B cell (primary cell): Measurements from ENCODE around the gene MED20. TPM values are rescaled to one million over a fixed set of nuclear protein-coding genes. Genes with fewer than 3 reads are reported as not detected.

Experiments used
- ATAC-seq: fragments of 200-7000 bp; cut with Tn5 transposase; one replicate; pipeline ENCODE4 v1.10.0; 2021; ENCODE audit warnings: low read depth, mild to moderate bottlenecking, moderate number of reproducible peaks, moderate library complexity
- CTCF ChIA-PET: fragments of 350-600 bp; sonication (Branson Sonifier 250); formaldehyde crosslinking; loops from one replicate; lab custom pipeline; 2021; ENCODE audit warnings: antibody characterized with exemption, inconsistent platforms; lab: Charles Lee
- POLR2A ChIA-PET: fragments of 350-600 bp; sonication (Branson Sonifier 250); formaldehyde crosslinking; loops from one replicate; lab custom pipeline; 2021; ENCODE audit warnings: antibody characterized with exemption; lab: Charles Lee
- DNase-seq: peaks from one replicate; pipeline ENCODE4 v3.0.0; 2013
- H2AFZ ChIP-seq: 2 replicates; pipeline ENCODE4 v1.6.1; 2012; ENCODE audit warnings: mild to moderate bottlenecking, low read depth, low read length; ENCODE audit not compliant: insufficient read depth, poor library complexity, severe bottlenecking
- H3K27ac ChIP-seq, 2 donors: 1 replicate in 1 of 2; 2 replicates in 1 of 2; pipeline ENCODE4 v1.5.1; 2012 to 2013; ENCODE audit warnings: low read length in 2 of 2, mild to moderate bottlenecking in 2 of 2, moderate library complexity in 1 of 2
- H3K27me3 ChIP-seq, 4 experiments: fragments of 200-600 bp in 1 of 4; sonication (generic) in 1 of 4; replicated peaks in 1 of 4; 1 replicate in 2 of 4; 2 replicates in 2 of 4; pipeline versions ENCODE4 v1.6.1 to v1.7.0; 2013 to 2016; ENCODE audit warnings: low read length in 3 of 4, mild to moderate bottlenecking in 2 of 4, mixed read lengths in 1 of 4, moderate library complexity in 1 of 4; ENCODE audit not compliant: insufficient read depth in 4 of 4, control insufficient read depth in 3 of 4; ENCODE audit errors: control extremely low read depth in 1 of 4
- H3K36me3 ChIP-seq, 2 experiments: replicated peaks in 1 of 2; 1 replicate in 1 of 2; 2 replicates in 1 of 2; pipeline versions ENCODE4 v1.6.1 to v1.7.1; 2013; ENCODE audit warnings: low read length in 1 of 2; ENCODE audit not compliant: insufficient read depth in 2 of 2, control insufficient read depth in 1 of 2; ENCODE audit errors: control extremely low read depth in 1 of 2, extremely low read depth in 1 of 2
- H3K4me1 ChIP-seq, 2 donors: fragments of 200-600 bp in 1 of 2; sonication (generic) in 1 of 2; 1 replicate in 1 of 2; 2 replicates in 1 of 2; pipeline versions ENCODE4 v1.5.1 to v1.6.1; 2013 to 2017; ENCODE audit warnings: low read length in 2 of 2; ENCODE audit not compliant: control insufficient read depth in 2 of 2, insufficient read depth in 2 of 2
- H3K4me2 ChIP-seq: replicated peaks from 2 replicates; pipeline ENCODE3; 2012; ENCODE audit warnings: mild to moderate bottlenecking, low read depth, low read length; ENCODE audit not compliant: poor library complexity, severe bottlenecking
- H3K4me3 ChIP-seq, 5 experiments: fragments of 200-600 bp in 1 of 5; sonication (generic) in 1 of 5; 1 replicate in 3 of 5; 2 replicates in 2 of 5; pipeline versions ENCODE4 v1.5.1 to v1.7.0; 2011 to 2016; ENCODE audit warnings: low read length in 4 of 5, mild to moderate bottlenecking in 4 of 5, low read depth in 2 of 5, control low read depth in 1 of 5, moderate library complexity in 1 of 5; ENCODE audit not compliant: insufficient read depth in 1 of 5; ENCODE audit errors: control extremely low read depth in 1 of 5, extremely low read depth in 1 of 5
- H3K79me2 ChIP-seq: fragments of 200-600 bp; sonication (generic); one replicate; pipeline ENCODE4 v1.6.0; 2016; ENCODE audit warnings: low read length; ENCODE audit not compliant: control insufficient read depth, insufficient read depth
- H3K9ac ChIP-seq: fragments of 200-600 bp; sonication (generic); 2 replicates; pipeline ENCODE4 v1.6.1; 2017; ENCODE audit warnings: mild to moderate bottlenecking, low read length, moderate library complexity
- H3K9me3 ChIP-seq, 3 donors: one replicate each; pipeline versions ENCODE4 v1.6.1 to v1.7.1; 2013; ENCODE audit warnings: low read length in 2 of 3; ENCODE audit not compliant: control insufficient read depth in 2 of 3, insufficient read depth in 1 of 3; ENCODE audit errors: control extremely low read depth in 1 of 3
- H4K20me1 ChIP-seq: 2 replicates; pipeline ENCODE4 v1.6.0; 2012; ENCODE audit warnings: mild to moderate bottlenecking, low read length; ENCODE audit not compliant: insufficient read depth, control insufficient read depth, poor library complexity, severe bottlenecking
- H3K27ac Mint-ChIP-seq: one replicate; pipeline ENCODE4 v1.8.0; 2021; ENCODE audit warnings: mixed read lengths
- H3K27me3 Mint-ChIP-seq: one replicate; pipeline ENCODE4 v1.8.0; 2021; ENCODE audit warnings: mixed read lengths
- H3K4me1 Mint-ChIP-seq: one replicate; pipeline ENCODE4 v1.8.0; 2021; ENCODE audit warnings: mixed read lengths
- H3K4me3 Mint-ChIP-seq: one replicate; pipeline ENCODE4 v1.8.0; 2021; ENCODE audit warnings: mixed read lengths
- H3K9me3 Mint-ChIP-seq: one replicate; pipeline ENCODE4 v1.8.0; 2022; ENCODE audit warnings: mixed read lengths; ENCODE audit not compliant: insufficient read depth
- EZH2 ChIP-seq: IDR thresholded peaks from 2 replicates; pipeline ENCODE4 v1.6.1; 2012; ENCODE audit warnings: borderline replicate concordance, low read depth, mild to moderate bottlenecking, moderate library complexity, low read length; ENCODE audit not compliant: insufficient read depth, poor library complexity, severe bottlenecking
- WGBS: methylation state at CpG from one replicate; pipeline ENCODE4 v1.1.5; 2013; ENCODE audit warnings: missing lambda C conversion rate; ENCODE audit not compliant: insufficient coverage; 5-methylcytosine and 5-hydroxymethylcytosine counted together
- intact Hi-C: fragments of 100-400 bp; cut with micrococcal nuclease; formaldehyde crosslinking; loops from one replicate; pipeline ENCODE4 v1.10.0; 2022
- polyA plus RNA-seq: library from polyadenylated mRNA; depleted of rRNA; stranded (reverse); fragments of >200 nt; gene quantifications from 2 replicates; pipeline ENCODE4 v1.2.3, GENCODE V29; 2012
- total RNA-seq, 2 donors: library from RNA; stranded (reverse); fragments of 120-200 nt in 1 of 2; gene quantifications; 1 replicate in 1 of 2; 2 replicates in 1 of 2; pipeline versions ENCODE4 v1.2.3 to v1.2.4, GENCODE V29; 2013 to 2022
- TF ChIP-seq, protein P1 (sequence below): fragments of 200-600 bp; IDR thresholded peaks from one replicate; pipeline ENCODE4 v1.8.0; 2022; ENCODE audit warnings: antibody characterized with exemption, mild to moderate bottlenecking

Gene MED20
- total and polyA plus RNA-seq, 2 donors (not counting 1 experiment from before 2014, with no cell fraction given) = 4.6 to 18.2 TPM

DNA sequence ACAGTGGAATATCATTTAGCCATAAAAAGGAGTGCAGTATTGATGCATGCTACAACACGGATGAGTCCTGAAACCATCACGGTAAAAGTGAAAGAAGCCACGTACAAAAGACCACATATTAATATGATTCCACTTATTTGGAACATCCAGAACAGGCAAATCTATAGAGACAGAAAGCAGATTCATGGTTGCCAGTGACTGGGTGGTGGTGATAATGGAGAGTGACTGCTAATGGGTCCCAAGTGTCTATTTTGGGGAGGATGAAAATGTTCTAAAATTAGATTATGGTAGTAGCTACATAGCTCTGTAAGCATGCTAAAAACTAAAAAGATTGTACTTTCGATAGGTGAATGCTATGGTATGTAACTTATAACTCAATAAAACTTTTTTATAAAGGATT is 39.1 kb upstream of the MED20 start:
- no peak overlapping the region for H3K4me2 ChIP-seq
- no peaks in the 10 kb centered on the region for H3K27me3 Mint-ChIP-seq
- H3K4me3 ChIP-seq = no peak overlapping the region
- no peaks in the 10 kb centered on the region for H3K27me3 ChIP-seq
- no peak overlapping the region for H2AFZ ChIP-seq
- H3K36me3 ChIP-seq = peaks cover 0 to 20% of the 10 kb centered on the region in 2 experiments
- WGBS = no CpG with 5 or more reads among the region's 4 CpGs
- TF ChIP-seq, protein P1, sequence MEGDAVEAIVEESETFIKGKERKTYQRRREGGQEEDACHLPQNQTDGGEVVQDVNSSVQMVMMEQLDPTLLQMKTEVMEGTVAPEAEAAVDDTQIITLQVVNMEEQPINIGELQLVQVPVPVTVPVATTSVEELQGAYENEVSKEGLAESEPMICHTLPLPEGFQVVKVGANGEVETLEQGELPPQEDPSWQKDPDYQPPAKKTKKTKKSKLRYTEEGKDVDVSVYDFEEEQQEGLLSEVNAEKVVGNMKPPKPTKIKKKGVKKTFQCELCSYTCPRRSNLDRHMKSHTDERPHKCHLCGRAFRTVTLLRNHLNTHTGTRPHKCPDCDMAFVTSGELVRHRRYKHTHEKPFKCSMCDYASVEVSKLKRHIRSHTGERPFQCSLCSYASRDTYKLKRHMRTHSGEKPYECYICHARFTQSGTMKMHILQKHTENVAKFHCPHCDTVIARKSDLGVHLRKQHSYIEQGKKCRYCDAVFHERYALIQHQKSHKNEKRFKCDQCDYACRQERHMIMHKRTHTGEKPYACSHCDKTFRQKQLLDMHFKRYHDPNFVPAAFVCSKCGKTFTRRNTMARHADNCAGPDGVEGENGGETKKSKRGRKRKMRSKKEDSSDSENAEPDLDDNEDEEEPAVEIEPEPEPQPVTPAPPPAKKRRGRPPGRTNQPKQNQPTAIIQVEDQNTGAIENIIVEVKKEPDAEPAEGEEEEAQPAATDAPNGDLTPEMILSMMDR = no peak
- no peak for TF ChIP-seq EZH2
- POLR2A ChIA-PET = no interaction called here
- intact Hi-C loops = no loop called here
- H3K4me1 ChIP-seq = no peaks in the 10 kb centered on the region
- H3K4me1 Mint-ChIP-seq = peaks cover 42% of the 10 kb centered on the region
- no peak overlapping the region for H3K27ac ChIP-seq
- CTCF ChIA-PET = interaction anchor here (1.0 to 1.9 kb wide), 3 partner anchors 79 to 84 kb away, joined by 3 to 7 read pairs (median 3); no protein-coding TSS in a partner anchor
- no peak overlapping the region for H3K27ac Mint-ChIP-seq
- H4K20me1 ChIP-seq = peaks cover 97% of the 10 kb centered on the region
- no peaks in the 10 kb centered on the region for H3K9me3 Mint-ChIP-seq
- H3K9me3 ChIP-seq = no peaks in the 10 kb centered on the region
- ATAC-seq (no peak), DNase-seq (no peak)
- no peak overlapping the region for H3K9ac ChIP-seq
- H3K4me3 Mint-ChIP-seq = no peak overlapping the region
- peaks cover 96% of the 10 kb centered on the region for H3K79me2 ChIP-seq

DNA sequence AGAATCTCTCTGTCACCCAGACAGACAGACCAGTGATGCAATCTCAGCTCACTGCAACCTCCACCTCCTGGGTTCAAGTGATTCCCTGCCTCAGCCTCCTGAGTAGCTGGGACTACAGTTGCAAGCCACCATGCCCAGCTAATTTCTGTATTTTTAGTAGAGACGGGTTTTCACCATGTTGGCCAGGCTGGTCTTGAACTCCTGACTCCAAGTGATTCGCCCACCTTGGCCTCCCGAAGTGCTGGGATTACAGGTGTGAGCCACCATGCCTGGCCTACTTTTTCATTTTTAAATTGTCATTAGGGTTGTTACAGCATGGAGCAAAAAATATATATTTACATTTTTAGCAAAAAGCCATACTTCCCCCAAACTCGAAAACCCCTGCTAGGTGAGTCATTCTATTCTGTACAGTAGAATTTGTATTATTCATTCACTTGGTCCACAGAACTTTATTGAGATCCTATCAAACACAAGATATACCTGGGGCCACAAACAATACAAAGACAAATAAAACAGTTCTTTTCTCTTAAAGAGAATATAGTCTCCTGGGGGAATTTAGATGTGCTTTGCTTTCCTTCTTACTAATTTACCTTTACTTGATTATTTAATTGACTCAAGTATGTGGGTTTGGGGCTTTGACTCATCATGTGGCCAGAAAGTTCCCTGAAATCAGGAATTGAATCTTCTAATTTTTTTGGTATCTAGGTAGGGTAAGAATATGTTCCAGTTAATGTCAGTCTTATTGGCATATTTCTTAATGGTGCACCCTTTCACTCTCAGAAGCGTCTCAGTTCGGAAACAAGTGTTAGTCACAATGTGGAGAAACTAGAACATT is 37.3 kb upstream of the MED20 start:
- Histone ChIP-seq H3K9ac (no peak overlapping the region), H3K27me3 (no peaks in the 10 kb centered on the region), H4K20me1 (peaks cover 97% of the 10 kb centered on the region), H2AFZ (no peak overlapping the region), H3K79me2 (peaks cover 95% of the 10 kb centered on the region), H3K9me3 (no peaks in the 10 kb centered on the region), H3K4me3 (no peak overlapping the region), H3K4me1 (no peaks in the 10 kb centered on the region), H3K27ac (peak overlapping the region in 1 of 2 donors; percentile 15), H3K4me2 (no peak overlapping the region), H3K36me3 (peaks cover 0 to 19% of the 10 kb centered on the region in 2 experiments)
- no peak for DNase-seq
- H3K9me3 Mint-ChIP-seq = no peaks in the 10 kb centered on the region
- ATAC-seq = no peak
- 78% methylated on average over 2 of the region's 6 CpGs for WGBS
- ChIA-PET POLR2A (interaction anchor here (0.6 kb wide), 2 partner anchors 568 to 1498 kb away, joined by 3 to 5 read pairs; no protein-coding TSS in a partner anchor), CTCF (no interaction called here)
- H3K4me3 Mint-ChIP-seq = no peak overlapping the region
- intact Hi-C loops = no loop called here
- TF ChIP-seq EZH2 = no peak
- TF ChIP-seq, protein P1 = no peak
- H3K27me3 Mint-ChIP-seq = no peaks in the 10 kb centered on the region
- H3K27ac Mint-ChIP-seq = peak overlapping the region; percentile 28
- H3K4me1 Mint-ChIP-seq = peaks cover 32% of the 10 kb centered on the region
